SK-N-SH treated with all-trans-retinoic acid at 6 μM for 48 hours (cell line): ENCODE measurements around the gene PRKCE.

Experiments used
- ATAC-seq: fragments of 200-7000 bp; cut with Tn5 transposase; 3 replicates; pipeline ENCODE4 v1.9.1; 2020; ENCODE audit warnings: mild to moderate bottlenecking, moderate library complexity
- ARNTL ChIP-seq: fragments of 450-650 bp; formaldehyde crosslinking; IDR thresholded peaks from 2 replicates; pipeline ENCODE4 v1.5.0; 2020; ENCODE audit warnings: low read depth, mild to moderate bottlenecking, moderate library complexity, borderline replicate concordance
- BACH2 ChIP-seq: fragments of 250-450 bp; sonication (Bioruptor Pico); IDR thresholded peaks from 2 replicates; pipeline ENCODE4 v1.9.0; 2021; ENCODE audit warnings: mild to moderate bottlenecking, borderline replicate concordance
- CREB5 ChIP-seq: fragments of 250-450 bp; sonication (Bioruptor Pico); IDR thresholded peaks from 2 replicates; pipeline ENCODE4 v1.5.1; 2020; ENCODE audit warnings: low read depth, mild to moderate bottlenecking, moderate library complexity
- CSDC2 ChIP-seq: fragments of 250-450 bp; sonication (Bioruptor Pico); IDR thresholded peaks from 2 replicates; pipeline ENCODE4 v1.5.0; 2020; ENCODE audit warnings: mild to moderate bottlenecking, moderate library complexity
- ESRRG ChIP-seq: fragments of 250-450 bp; sonication (Bioruptor Pico); IDR thresholded peaks from 2 replicates; pipeline ENCODE4 v1.6.1; 2021; ENCODE audit warnings: mild to moderate bottlenecking
- GLIS3 ChIP-seq: fragments of 250-450 bp; sonication (Bioruptor Pico); IDR thresholded peaks from 2 replicates; pipeline ENCODE4 v1.5.0; 2020; ENCODE audit warnings: mild to moderate bottlenecking, moderate library complexity
- ISL1 ChIP-seq: fragments of 250-450 bp; sonication (Bioruptor Pico); IDR thresholded peaks from 2 replicates; pipeline ENCODE4 v2.1.2; 2022; ENCODE audit warnings: mild to moderate bottlenecking, moderate library complexity
- OSR1 ChIP-seq: fragments of 250-450 bp; sonication (Bioruptor Pico); IDR thresholded peaks from 2 replicates; pipeline ENCODE4 v1.8.0; 2022; ENCODE audit warnings: moderate library complexity, mild to moderate bottlenecking, inconsistent platforms
- PATZ1 ChIP-seq: fragments of 250-450 bp; sonication (Bioruptor Pico); IDR thresholded peaks from 2 replicates; pipeline ENCODE4 v1.8.0; 2020; ENCODE audit warnings: mild to moderate bottlenecking, moderate library complexity, borderline replicate concordance
- POU6F1 ChIP-seq: fragments of 250-450 bp; sonication (Bioruptor Pico); IDR thresholded peaks from 2 replicates; pipeline ENCODE4 v1.8.0; 2021; ENCODE audit warnings: low read depth, mild to moderate bottlenecking, moderate library complexity, borderline replicate concordance
- RARB ChIP-seq: fragments of 250-450 bp; sonication (Bioruptor Pico); IDR thresholded peaks from 2 replicates; pipeline ENCODE4 v1.8.0; 2021; ENCODE audit warnings: mild to moderate bottlenecking, moderate library complexity
- SNAI2 ChIP-seq: fragments of 250-450 bp; sonication (Bioruptor Pico); IDR thresholded peaks from 2 replicates; pipeline ENCODE4 v1.5.0; 2020; ENCODE audit warnings: mild to moderate bottlenecking, moderate library complexity
- TCF4 ChIP-seq: fragments of 250-450 bp; sonication (Bioruptor Pico); IDR thresholded peaks from 2 replicates; pipeline ENCODE4 v1.8.0; 2021; ENCODE audit warnings: mild to moderate bottlenecking, moderate library complexity, borderline replicate concordance
- TOX ChIP-seq: fragments of 250-450 bp; sonication (Bioruptor Pico); IDR thresholded peaks from 2 replicates; pipeline ENCODE4 v1.8.0; 2021; ENCODE audit warnings: mild to moderate bottlenecking, moderate library complexity, borderline replicate concordance
- TSHZ2 ChIP-seq: fragments of 250-450 bp; sonication (Bioruptor Pico); IDR thresholded peaks from 2 replicates; pipeline ENCODE4 v1.5.0; 2020; ENCODE audit warnings: mild to moderate bottlenecking, moderate library complexity
- ZC3H10 ChIP-seq: fragments of 250-450 bp; sonication (Bioruptor Pico); IDR thresholded peaks from 2 replicates; pipeline ENCODE4 v1.5.1; 2021; ENCODE audit warnings: mild to moderate bottlenecking, moderate library complexity
- ZFP3 ChIP-seq: fragments of 250-450 bp; sonication (Bioruptor Pico); IDR thresholded peaks from 2 replicates; pipeline ENCODE4 v1.5.0; 2020; ENCODE audit warnings: mild to moderate bottlenecking, moderate library complexity
- ZFP30 ChIP-seq: fragments of 450-650 bp; formaldehyde crosslinking; IDR thresholded peaks from 2 replicates; pipeline ENCODE4 v1.5.0; 2022; ENCODE audit warnings: mild to moderate bottlenecking, moderate library complexity
- ZNF565 ChIP-seq: fragments of 450-650 bp; formaldehyde crosslinking; conservative IDR thresholded peaks from 2 replicates; pipeline ENCODE4 v1.5.0; 2020; ENCODE audit warnings: low read depth, mild to moderate bottlenecking, moderate library complexity
- ZNF70 ChIP-seq: fragments of 450-650 bp; formaldehyde crosslinking; IDR thresholded peaks from 2 replicates; pipeline ENCODE4 v1.5.0; 2020; ENCODE audit warnings: mild to moderate bottlenecking, moderate library complexity
- ZNF8 ChIP-seq: fragments of 450-650 bp; formaldehyde crosslinking; IDR thresholded peaks from 2 replicates; pipeline ENCODE4 v1.5.0; 2020; ENCODE audit warnings: mild to moderate bottlenecking, moderate library complexity
- TF ChIP-seq, protein P1 (sequence below): fragments of 250-450 bp; sonication (Bioruptor Pico); IDR thresholded peaks from 2 replicates; pipeline ENCODE4 v1.5.1; 2021; ENCODE audit warnings: mild to moderate bottlenecking, moderate library complexity

Gene PRKCE

GRCh38 chr2:45688479-45689298 is 37.2 kb downstream of the PRKCE start:
- TF ChIP-seq ZNF565 (no peak), ZNF70 (CRISPR knock-in tag) (no peak), ZFP30 (CRISPR knock-in tag) (no peak), GLIS3 (no peak), PATZ1 (CRISPR knock-in tag) (no peak), CREB5 (CRISPR knock-in tag) (no peak), ZC3H10 (CRISPR knock-in tag) (no peak), ARNTL (CRISPR knock-in tag) (no peak), TSHZ2 (no peak), ZFP3 (CRISPR knock-in tag) (no peak), TOX (CRISPR knock-in tag) (no peak), POU6F1 (CRISPR knock-in tag) (no peak), RARB (CRISPR knock-in tag) (no peak), BACH2 (CRISPR knock-in tag) (no peak), ISL1 (CRISPR knock-in tag) (no peak), CSDC2 (no peak), SNAI2 (no peak)
- TF ChIP-seq, protein P1, sequence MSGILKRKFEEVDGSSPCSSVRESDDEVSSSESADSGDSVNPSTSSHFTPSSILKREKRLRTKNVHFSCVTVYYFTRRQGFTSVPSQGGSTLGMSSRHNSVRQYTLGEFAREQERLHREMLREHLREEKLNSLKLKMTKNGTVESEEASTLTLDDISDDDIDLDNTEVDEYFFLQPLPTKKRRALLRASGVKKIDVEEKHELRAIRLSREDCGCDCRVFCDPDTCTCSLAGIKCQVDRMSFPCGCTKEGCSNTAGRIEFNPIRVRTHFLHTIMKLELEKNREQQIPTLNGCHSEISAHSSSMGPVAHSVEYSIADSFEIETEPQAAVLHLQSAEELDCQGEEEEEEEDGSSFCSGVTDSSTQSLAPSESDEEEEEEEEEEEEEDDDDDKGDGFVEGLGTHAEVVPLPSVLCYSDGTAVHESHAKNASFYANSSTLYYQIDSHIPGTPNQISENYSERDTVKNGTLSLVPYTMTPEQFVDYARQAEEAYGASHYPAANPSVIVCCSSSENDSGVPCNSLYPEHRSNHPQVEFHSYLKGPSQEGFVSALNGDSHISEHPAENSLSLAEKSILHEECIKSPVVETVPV (CRISPR knock-in tag) = no peak
- ATAC-seq = peak; percentile 40

DNA sequence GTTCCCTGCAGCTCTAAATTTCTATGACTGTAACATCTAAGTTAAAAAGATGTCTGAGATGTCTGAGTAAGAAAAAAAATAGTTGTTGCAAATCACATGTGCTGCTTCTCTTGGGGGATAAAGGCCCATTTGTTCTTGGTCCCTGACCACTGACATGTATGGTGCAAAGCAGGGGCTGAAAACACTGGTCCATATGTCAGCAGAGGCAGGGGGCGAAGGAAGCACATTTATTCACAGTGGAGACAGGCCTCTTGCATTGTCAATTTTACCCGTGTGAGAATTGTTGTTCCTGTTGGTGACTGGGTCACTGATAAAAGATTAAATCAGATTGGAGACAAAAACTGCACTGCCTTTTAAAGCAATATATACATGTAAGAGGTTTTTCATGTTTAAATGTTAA is 38.8 kb downstream of the PRKCE start:
- no peak for ATAC-seq
- TF ChIP-seq CREB5 (CRISPR knock-in tag) (no peak), OSR1 (CRISPR knock-in tag) (no peak), ESRRG (CRISPR knock-in tag) (no peak), ZFP30 (CRISPR knock-in tag) (no peak), GLIS3 (no peak), ISL1 (CRISPR knock-in tag) (no peak), ZNF8 (CRISPR knock-in tag) (no peak), ZC3H10 (CRISPR knock-in tag) (no peak), BACH2 (CRISPR knock-in tag) (no peak), PATZ1 (CRISPR knock-in tag) (no peak), TCF4 (CRISPR knock-in tag) (no peak)
